AG08395 (cell line): ENCODE results near the gene CDK11B.
"Not testable (repeated sequence)": the region's sequence is repeated elsewhere in the genome, so short reads cannot be mapped to it uniquely, and the experiment has no call there.

Experiments
- DNase-seq: peaks from one replicate; pipeline ENCODE4 v3.0.0; 2012; ENCODE audit warnings: mixed read lengths, low spot score

The CDK11B gene

GRCh38 chr1:1658583-1659549 is at the start of gene CDK11B:
CDK11B (minus strand) TSS chr1:1659004; CDS start chr1:1657485, 1,519 bp downstream.
- DNase-seq = peak; percentile 95

- not testable (repeated sequence) for DNase-seq
Observed at GRCh38 chr1:1707897-1708296, 49.1 kb upstream of the CDK11B start.

DNA sequence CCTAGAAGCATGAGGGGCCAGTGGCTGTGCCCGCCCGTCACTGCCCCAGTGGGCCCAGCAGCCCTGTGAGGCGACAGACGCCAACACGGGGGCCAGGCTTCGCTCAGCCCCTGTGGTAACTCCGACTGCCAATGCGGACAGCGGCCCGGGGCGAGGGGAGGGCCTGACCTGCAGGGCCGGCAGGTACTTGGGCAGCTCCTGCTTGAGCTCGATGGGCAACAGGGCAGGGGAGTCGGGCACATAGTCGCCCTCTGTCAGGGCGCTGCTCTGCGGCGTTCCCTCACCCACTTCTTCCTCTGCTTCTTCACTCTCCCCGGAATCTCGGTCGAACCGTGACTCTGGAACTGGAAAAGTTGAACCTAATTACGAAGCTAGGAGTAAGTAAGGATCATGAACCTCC is 48.4 kb upstream of the CDK11B start:
- not testable (repeated sequence) for DNase-seq

DNA sequence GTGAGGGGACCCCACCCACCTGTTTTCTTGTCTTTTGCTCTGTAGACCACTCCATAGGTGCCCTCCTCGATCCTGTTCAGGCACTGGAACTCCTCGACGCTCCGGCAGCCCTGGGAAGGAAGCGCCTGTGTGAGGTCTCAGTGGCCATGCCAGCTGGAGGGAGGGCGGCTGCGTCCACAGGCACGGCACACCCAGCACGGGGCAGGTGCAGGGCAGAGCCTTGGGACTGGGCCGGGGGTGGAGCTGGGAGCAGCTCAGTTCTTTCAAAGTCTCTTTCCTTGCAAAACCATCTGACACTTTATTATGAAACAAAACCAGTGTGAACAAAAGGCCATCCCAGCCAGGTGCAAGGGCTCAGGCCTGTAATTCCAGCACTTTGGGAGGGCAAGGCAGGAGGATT is 46.8 kb upstream of the CDK11B start:
- DNase-seq = not testable (repeated sequence)

DNA sequence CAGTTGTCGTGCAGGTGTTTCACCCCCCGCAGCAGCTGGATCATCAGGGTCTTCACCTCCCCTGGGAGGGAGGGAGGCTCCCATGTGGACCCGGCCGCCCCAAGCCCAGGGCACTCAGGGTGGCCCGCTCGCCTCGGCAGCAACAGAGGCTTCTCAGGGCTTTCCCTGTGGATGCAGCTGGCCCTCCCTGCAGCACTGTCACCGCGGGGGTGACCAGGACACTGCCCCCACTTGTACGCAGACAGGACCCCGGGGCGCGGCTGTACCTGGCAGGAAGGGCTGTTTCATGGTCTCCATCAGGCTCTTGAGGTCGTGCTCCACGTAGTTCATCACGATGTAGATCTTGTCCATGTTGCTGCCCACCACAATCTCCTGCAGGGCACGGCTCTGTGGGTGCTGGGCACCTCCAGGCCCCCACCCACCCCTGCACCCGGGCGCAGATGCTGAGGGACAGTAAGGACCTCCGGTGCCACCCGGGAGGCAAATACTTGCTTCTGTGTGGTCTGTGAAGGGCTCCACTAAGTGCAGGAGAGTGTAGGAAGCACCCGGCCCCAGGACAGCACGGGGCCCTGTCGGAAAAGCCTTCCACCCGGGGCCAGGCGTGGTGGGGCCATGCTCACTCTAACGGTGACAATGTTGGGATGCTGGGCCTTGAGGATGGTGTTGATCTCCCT is 45.6 kb upstream of the CDK11B start:
- DNase-seq = not testable (repeated sequence)

GRCh38 chr1:1703796-1704195 is 45.0 kb upstream of the CDK11B start:
- no peak for DNase-seq

DNA sequence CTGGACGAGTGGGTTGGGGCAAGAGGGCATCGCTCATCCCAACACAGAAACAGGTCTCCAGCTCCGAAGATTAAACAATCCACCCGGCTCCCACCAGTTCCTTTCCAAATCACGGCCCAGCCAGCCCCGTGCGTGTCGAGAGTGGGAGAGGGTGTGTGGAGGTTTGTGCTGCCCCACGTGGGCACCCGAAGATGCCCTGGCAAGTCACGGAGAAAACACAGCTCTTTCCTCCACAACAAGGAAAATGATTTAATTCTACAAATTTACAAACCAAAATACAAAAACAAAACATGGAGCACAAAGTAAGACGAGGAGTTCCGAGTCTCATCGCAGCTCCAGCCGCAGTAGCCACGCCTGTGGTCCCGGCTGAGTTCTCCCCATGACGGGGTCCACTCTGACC is 43.7 kb upstream of the CDK11B start:
- DNase-seq = not testable (repeated sequence)

DNA sequence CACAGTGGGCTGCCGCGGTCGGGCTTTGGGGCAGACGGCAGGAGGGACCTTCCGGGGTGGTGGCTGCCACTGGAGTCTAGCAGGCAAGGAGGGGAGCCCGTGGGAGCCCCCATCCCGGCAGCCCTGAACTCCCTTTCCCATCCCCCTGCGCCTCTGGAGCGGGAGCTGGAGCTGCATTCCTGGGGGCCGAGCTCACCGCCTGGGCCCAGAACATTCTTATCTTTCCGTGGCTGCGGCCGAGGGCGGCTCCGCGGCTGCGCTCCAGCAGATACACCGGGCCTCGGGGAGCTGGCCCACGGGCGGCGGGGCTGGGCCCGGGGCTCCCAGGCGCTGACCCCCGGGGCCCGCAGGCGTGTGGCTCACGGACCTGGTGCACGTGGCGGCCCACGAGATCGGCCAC is 41.8 kb upstream of the CDK11B start:
- DNase-seq = not testable (repeated sequence)

- DNase-seq = not testable (repeated sequence)
Observed at GRCh38 chr1:1700067-1700466, 41.3 kb upstream of the CDK11B start.

DNA sequence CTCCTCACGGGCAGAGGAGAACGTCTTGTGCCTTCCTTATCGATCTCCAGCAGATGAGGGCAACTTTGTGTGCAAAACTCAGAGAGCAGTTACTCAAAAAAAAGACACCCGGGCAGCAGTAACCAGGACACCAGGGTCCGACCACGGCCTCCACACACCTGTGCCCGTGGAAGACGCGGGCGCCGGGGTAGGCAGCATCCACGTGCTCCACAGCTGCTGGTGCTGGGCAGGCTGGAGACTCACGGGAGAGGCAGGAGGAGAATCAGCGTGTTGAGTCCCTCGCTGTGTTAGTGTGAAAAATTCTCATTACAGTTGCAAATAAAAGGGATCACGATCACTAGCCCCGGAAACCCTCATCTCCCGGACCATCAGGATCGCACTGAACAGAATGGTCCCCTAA is 40.3 kb upstream of the CDK11B start:
- DNase-seq = not testable (repeated sequence)

DNA sequence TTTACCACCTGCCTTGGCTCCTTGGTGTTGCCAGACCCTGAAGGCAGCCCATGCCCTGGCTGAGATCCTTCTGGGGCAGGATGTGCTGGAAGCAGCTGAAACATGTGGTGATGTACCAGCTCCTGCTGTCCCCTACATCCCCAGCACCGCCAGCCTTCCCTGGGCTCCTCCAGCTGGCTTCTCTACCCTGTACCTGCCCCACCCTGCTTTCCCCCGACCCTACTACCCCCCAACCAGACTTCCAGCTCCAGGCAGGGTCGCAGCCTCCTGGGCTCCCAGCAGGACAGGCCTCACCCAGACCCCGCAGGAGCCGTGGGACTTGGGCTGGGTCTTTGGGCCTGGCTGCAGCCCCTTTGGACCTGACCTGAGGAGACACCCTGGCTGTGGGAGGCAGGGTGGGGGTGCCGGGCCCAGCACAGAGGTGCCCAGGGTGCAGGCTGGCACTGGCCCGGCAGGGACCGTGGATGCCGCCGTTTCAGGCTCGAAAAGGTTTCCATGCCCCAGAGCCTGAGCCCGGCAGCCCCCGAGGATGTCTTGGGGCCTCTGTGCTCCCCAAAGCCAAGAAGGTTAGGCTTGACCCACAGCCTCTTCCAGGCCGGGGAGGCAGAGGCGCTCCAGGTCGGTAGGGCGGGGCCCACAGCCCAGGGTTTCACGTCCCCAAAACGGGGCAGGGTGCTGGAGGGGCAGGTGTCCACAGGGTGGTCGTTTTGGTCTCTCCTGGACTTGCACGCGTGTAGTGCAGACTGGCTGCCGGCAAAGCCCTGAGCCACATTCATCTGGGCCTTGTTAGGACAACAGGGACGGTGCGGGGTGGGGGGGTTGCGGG is 38.8 kb upstream of the CDK11B start:
- DNase-seq = not testable (repeated sequence)

DNA sequence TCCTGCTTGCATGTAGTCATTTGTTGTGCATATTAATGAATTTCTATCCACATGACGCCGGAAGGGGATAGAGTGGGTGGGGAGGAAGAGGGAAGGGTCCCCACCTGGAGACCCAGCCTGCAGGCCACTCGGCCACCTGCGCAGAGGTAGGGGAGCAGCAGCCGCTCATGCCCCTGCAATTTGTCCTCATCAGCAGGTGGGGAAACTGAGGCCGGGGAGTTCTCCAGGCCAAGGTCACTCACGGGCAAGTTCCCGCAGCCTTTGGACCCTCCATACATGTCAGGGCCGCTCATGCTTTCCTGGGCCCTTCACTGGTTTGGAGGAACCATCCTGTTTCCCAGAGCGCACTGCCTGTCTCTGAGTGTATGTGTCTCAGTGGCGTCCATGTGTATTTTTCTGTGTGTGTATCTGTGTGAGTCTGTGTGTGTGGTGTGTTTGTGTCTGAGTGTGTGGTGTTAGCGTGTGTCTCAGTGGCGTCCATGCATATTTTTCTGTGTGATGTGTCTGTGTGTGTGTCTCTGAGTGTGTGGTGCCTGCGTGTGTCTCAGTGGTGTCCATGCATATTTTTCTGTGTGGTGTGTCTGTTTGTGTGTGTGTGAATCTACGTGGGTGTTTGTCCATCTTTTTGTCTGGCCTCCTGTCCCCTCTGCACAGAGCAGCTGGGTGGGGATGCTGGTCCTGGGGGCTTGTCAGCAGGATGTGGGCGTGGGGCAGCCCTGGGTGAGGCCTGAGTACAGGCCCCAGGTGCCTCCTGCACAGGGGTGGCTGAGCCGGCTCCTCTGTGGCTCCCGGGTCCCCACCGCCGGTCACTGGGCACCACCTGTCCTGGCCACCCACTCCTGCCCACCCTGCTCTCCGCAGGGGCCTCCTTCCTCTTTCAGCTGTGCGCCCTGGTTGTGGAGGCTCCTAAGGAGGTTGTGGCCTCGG is 37.9 kb upstream of the CDK11B start:
- not testable (repeated sequence) for DNase-seq

DNA sequence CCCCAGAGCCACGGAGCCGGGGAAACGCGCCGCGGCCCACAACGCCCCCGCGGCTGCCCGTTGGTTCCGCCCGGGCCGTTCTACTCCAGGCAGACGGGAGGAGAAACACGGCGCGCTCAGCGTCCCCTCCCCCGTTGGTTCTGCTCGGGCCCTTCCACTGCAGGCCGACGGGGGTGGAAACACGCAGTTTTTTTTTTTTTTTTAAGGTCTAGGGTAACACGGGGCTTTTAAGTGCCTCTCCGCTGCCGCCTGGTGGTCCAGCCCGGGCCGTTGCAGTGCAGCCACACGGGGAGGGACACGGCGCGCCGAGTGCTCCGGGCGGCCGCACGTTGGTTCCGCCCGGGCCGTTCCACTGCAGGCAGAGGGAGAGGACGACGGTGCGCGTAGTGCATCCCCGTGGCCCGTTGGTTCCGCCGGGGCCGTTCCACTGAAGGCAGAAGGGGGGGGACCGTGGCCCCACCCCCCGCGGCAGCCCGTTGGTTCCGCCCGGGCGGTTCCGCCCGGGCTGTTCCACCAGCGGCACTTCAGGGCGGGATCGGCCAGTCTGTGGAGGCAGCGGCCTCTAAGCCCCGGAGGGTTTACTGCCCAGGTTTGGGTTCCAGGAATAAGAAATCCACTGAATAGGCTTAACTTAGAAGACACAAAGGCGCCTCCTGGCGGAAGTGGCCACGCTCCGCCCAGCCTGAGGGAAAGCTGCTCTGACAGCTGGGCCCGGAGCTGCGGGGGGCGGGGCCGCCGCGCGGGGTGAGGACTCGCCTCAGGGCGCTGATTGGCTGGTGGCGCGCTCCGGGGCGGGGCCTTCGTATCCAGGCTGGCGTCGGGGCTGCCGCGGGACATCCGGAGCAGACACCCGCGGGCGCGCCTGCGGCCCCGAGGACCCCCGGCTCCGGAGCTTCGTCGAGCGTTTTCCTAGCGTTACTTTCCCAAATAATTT is 34.2 kb upstream of the CDK11B start, which contains the start of gene SLC35E2B:
TSS of gene SLC35E2B (minus strand) at position 82 of the 934 bp plus-strand sequence. CDS start 16,096 bp downstream, outside the sequence.
- peak; percentile 47 for DNase-seq

DNA sequence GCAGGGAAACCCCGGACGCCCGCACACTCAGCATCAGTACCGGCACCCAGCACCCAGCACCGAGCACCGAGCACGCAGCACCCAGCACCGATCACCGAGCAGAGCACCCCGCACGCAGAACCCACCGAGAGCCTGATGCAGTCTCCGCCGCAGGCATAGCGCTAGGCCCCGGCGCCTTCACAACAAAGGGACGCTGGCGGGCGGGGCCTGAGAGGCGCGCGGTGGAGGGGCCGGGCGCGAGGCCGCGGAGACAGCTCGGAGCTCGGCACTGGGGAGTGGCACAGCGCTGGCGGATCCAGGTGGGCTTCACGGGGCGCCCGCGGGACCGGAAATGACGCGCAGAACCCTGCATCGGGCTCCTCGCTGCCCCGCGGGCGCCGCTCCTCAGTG is 33.5 kb upstream of the CDK11B start:
- DNase-seq = not testable (repeated sequence)

DNA sequence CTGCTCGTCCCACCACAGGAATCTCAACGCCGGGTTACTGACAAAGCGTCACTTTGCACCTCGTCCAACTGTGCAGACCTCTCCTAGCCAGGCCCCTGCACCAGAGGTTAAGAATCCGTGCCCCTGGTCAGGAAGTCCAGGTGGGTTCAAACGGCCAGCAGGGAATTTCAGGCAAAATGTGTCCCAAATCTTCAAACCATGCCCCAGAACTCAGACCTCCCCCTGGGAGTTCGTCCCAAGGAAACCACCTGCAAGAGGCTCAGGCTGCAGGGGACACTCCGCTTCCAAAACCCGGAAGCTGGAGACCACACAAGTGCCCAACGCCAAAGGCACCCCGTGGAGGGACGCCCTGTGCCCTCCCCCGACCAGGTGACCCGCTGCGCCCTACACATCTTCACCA is 32.6 kb upstream of the CDK11B start:
- not testable (repeated sequence) for DNase-seq

GRCh38 chr1:1689526-1689925 is 30.7 kb upstream of the CDK11B start:
- not testable (repeated sequence) for DNase-seq

DNA sequence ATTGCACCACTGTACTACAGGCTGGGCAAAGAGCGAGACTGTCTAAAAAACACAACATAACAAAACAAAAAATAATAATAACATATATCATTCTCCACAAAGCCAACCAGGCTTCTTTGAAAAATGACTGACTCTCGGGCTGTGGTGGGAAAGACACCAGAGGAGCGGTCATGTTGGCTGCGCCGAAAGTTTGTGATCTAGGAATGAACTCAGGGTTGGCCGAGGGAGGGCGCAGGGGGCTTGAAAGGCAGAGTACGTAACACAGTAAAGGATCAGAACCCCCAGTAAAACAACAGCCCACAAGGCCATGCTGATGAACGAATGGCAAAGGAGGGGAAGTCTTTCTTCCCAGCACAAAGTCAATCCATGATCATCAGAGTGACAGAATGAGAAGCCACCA is 29.0 kb upstream of the CDK11B start:
- DNase-seq = no peak

DNA sequence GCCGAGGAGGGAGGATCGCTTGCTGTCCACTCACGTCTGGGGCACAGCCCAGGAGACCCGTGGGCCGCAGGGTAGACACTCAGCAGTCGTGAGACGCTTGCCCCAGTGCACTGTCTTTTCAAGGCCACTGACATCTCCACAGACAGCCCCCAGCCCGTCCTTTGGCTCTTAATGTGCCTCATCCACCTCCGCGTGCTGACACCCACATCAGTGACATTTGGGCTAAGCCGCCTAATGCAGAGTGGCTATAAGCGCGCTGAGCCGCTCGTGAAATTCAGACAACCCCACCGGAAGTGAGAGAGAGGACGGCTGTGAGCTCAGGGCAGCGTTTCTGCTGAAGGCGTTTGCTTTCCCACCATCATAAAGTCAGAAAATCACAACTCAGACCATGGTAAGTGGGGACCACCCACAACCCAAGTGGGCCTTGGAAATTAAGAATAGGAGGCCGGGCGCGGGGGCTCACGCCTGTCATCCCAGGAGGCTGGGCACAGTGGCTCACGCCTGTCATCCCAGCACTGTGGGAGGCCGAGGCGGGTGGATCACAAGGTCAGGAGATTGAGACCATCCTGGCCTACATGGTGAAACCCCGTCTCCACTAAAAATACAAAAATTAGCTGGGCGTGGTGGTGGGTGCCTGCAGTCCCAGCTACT is 25.4 kb upstream of the CDK11B start:
- no peak for DNase-seq
